H1 (cell line): ENCODE measurements around the gene SHOX. TPM values are rescaled to one million over a fixed set of nuclear protein-coding genes. Genes with fewer than 3 reads are reported as not detected.

Experiments
- CTCF ChIA-PET: fragments of 300-600 bp; sonication (Branson Sonifier 250); formaldehyde crosslinking; loops from one replicate; lab custom pipeline; 2021; ENCODE audit not compliant: partially characterized antibody; lab: Charles Lee
- POLR2A ChIA-PET: fragments of 300-600 bp; sonication (Branson Sonifier 250); formaldehyde crosslinking; loops from one replicate; lab custom pipeline; 2021; ENCODE audit warnings: inconsistent platforms; ENCODE audit not compliant: partially characterized antibody; lab: Charles Lee
- DNase-seq, 2 experiments: peaks; one replicate each; pipeline versions ENCODE4 v3.0.0 to v3.0.0-alpha.2; 2010 to 2022; ENCODE audit warnings: low spot score in 2 of 2, low read depth in 1 of 2, mixed read lengths in 1 of 2
- FAIRE-seq: peaks from 2 replicates; lab custom pipeline; 2011; peaks lifted over from hg19 to GRCh38; lab: Jason Lieb, UNC
- H2AFZ ChIP-seq: 2 replicates; pipeline ENCODE4 v1.8.1; 2012; ENCODE audit warnings: low read length, inconsistent platforms
- H2AK5ac ChIP-seq: 2 replicates; pipeline ENCODE4 v1.6.1; 2013; ENCODE audit warnings: low read depth, low read length
- H2BK120ac ChIP-seq: replicated peaks from 2 replicates; pipeline ENCODE3; 2013; ENCODE audit warnings: low read depth, low read length, inconsistent platforms
- H2BK12ac ChIP-seq: 2 replicates; pipeline ENCODE4 v1.6.1; 2013; ENCODE audit warnings: low read depth, low read length
- H2BK15ac ChIP-seq: 2 replicates; pipeline ENCODE4 v1.6.1; 2013; ENCODE audit warnings: low read length
- H2BK20ac ChIP-seq: 2 replicates; pipeline ENCODE4 v1.6.1; 2013; ENCODE audit warnings: low read length
- H2BK5ac ChIP-seq: 2 replicates; pipeline ENCODE4 v1.6.1; 2013; ENCODE audit warnings: low read depth, low read length
- H3K14ac ChIP-seq: 2 replicates; pipeline ENCODE4 v1.6.1; 2013; ENCODE audit warnings: inconsistent platforms; ENCODE audit not compliant: insufficient read length
- H3K18ac ChIP-seq: 2 replicates; pipeline ENCODE4 v1.6.1; 2013; ENCODE audit warnings: low read length; ENCODE audit errors: extremely low read depth
- H3K23ac ChIP-seq: 2 replicates; pipeline ENCODE4 v1.6.1; 2013; ENCODE audit warnings: inconsistent platforms; ENCODE audit not compliant: insufficient read length
- H3K23me2 ChIP-seq: 2 replicates; pipeline ENCODE4 v1.6.1; 2013; ENCODE audit warnings: low read depth, low read length
- H3K27ac ChIP-seq: 2 replicates; pipeline ENCODE4 v1.6.1; 2011; ENCODE audit warnings: low read depth, low read length, inconsistent platforms
- H3K27me3 ChIP-seq, 4 experiments: replicated peaks in 1 of 4; 1 replicate in 1 of 4; 2 replicates in 3 of 4; pipeline versions ENCODE4 v1.6.1 to v1.8.1; 2011 to 2013; ENCODE audit warnings: low read length in 3 of 4, mild to moderate bottlenecking in 3 of 4, inconsistent platforms in 2 of 4, mixed read lengths in 2 of 4, moderate library complexity in 1 of 4; ENCODE audit not compliant: control insufficient read depth in 3 of 4, insufficient read depth in 3 of 4; ENCODE audit errors: extremely low read depth in 1 of 4
- H3K36me3 ChIP-seq, 4 experiments: 2 replicates each; pipeline versions ENCODE4 v1.6.1 to v1.8.1; 2011 to 2013; ENCODE audit warnings: mild to moderate bottlenecking in 4 of 4, low read length in 3 of 4, moderate library complexity in 2 of 4, control low read depth in 1 of 4, inconsistent platforms in 1 of 4; ENCODE audit not compliant: insufficient read depth in 4 of 4, control insufficient read depth in 2 of 4
- H3K4ac ChIP-seq: replicated peaks from 2 replicates; pipeline ENCODE3; 2013; ENCODE audit warnings: low read length, low read depth, mixed read lengths, inconsistent platforms; ENCODE audit not compliant: insufficient read length
- H3K4me1 ChIP-seq, 4 experiments: replicated peaks in 1 of 4; 1 replicate in 1 of 4; 2 replicates in 3 of 4; pipeline versions ENCODE4 v1.6.1 to v1.8.1; 2011 to 2013; ENCODE audit warnings: low read length in 3 of 4, inconsistent platforms in 2 of 4, mixed read lengths in 1 of 4; ENCODE audit not compliant: insufficient read depth in 4 of 4, control insufficient read depth in 3 of 4
- H3K4me2 ChIP-seq, 2 experiments: 2 replicates each; pipeline versions ENCODE4 v1.6.1 to v1.8.1; 2011 to 2013; ENCODE audit warnings: low read depth in 2 of 2, low read length in 2 of 2, control low read depth in 1 of 2, inconsistent platforms in 1 of 2, mild to moderate bottlenecking in 1 of 2; ENCODE audit not compliant: insufficient read depth in 1 of 2
- H3K4me3 ChIP-seq, 4 experiments: fragments of 200-600, 300-600 bp in 1 of 4; sonication (generic), shearing (Covaris generic), sonication (Bioruptor Twin) in 1 of 4; 2 replicates each; pipeline versions ENCODE4 v1.5.1 to v1.8.1; 2011 to 2016; ENCODE audit warnings: low read length in 4 of 4, low read depth in 3 of 4, control low read depth in 2 of 4, inconsistent platforms in 2 of 4, mild to moderate bottlenecking in 2 of 4, mixed read lengths in 1 of 4, moderate library complexity in 1 of 4; ENCODE audit not compliant: insufficient read depth in 2 of 4; ENCODE audit errors: extremely low read depth in 1 of 4
- H3K56ac ChIP-seq: replicated peaks from 2 replicates; pipeline ENCODE3; 2013; ENCODE audit warnings: low read depth, mild to moderate bottlenecking, mixed read lengths, low read length, inconsistent platforms; ENCODE audit not compliant: insufficient read length
- H3K79me1 ChIP-seq: 2 replicates; pipeline ENCODE4 v1.6.1; 2013; ENCODE audit warnings: low read depth, low read length, control low read depth
- H3K79me2 ChIP-seq, 2 experiments: 2 replicates each; pipeline versions ENCODE4 v1.6.1 to v1.8.1; 2012 to 2013; ENCODE audit warnings: low read length in 2 of 2, mild to moderate bottlenecking in 2 of 2, inconsistent platforms in 1 of 2; ENCODE audit not compliant: insufficient read depth in 2 of 2, control insufficient read depth in 1 of 2
- H3K9ac ChIP-seq, 4 experiments: replicated peaks in 1 of 4; 1 replicate in 1 of 4; 2 replicates in 3 of 4; pipeline versions ENCODE4 v1.6.1 to v1.8.1; 2011 to 2013; ENCODE audit warnings: low read depth in 3 of 4, low read length in 3 of 4, control low read depth in 2 of 4, mild to moderate bottlenecking in 2 of 4, moderate library complexity in 2 of 4, inconsistent platforms in 1 of 4; ENCODE audit errors: extremely low read depth in 1 of 4
- H3K9me3 ChIP-seq, 2 experiments: 2 replicates each; pipeline versions ENCODE4 v1.6.1 to v1.8.1; 2012 to 2013; ENCODE audit warnings: mild to moderate bottlenecking in 2 of 2, moderate library complexity in 2 of 2, control low read depth in 1 of 2, inconsistent platforms in 1 of 2, low read depth in 1 of 2, low read length in 1 of 2, mixed read lengths in 1 of 2; ENCODE audit not compliant: insufficient read depth in 2 of 2
- H4K20me1 ChIP-seq, 2 experiments: replicated peaks in 1 of 2; 2 replicates each; pipeline versions ENCODE3 to v1.8.1; 2011 to 2013; ENCODE audit warnings: inconsistent platforms in 2 of 2, low read length in 2 of 2, mild to moderate bottlenecking in 1 of 2; ENCODE audit not compliant: insufficient read depth in 2 of 2, control insufficient read depth in 1 of 2
- H4K5ac ChIP-seq: 2 replicates; pipeline ENCODE4 v1.6.1; 2013; ENCODE audit warnings: low read length, low read depth, mixed read lengths, inconsistent platforms; ENCODE audit not compliant: insufficient read length
- H4K8ac ChIP-seq: 2 replicates; pipeline ENCODE4 v1.8.0; 2013; ENCODE audit warnings: mild to moderate bottlenecking, moderate library complexity, low read length, inconsistent platforms; ENCODE audit not compliant: insufficient read depth; ENCODE audit errors: extremely low read depth
- H4K91ac ChIP-seq: replicated peaks from 2 replicates; pipeline ENCODE3; 2013; ENCODE audit warnings: low read length, mixed read lengths, inconsistent platforms; ENCODE audit not compliant: insufficient read length
- JUND ChIP-seq: IDR thresholded peaks from 2 replicates; pipeline ENCODE4 v1.6.1; 2011; ENCODE audit warnings: mild to moderate bottlenecking, improper control_type of control experiment, low read length
- POLR2A ChIP-seq, 2 experiments: IDR thresholded peaks; 1 replicate in 1 of 2; 2 replicates in 1 of 2; pipeline ENCODE4 v1.6.1; 2011; ENCODE audit warnings: low read depth in 2 of 2, low read length in 2 of 2, mild to moderate bottlenecking in 2 of 2; ENCODE audit errors: control extremely low read depth in 1 of 2
- SIRT6 ChIP-seq: IDR thresholded peaks from one replicate; pipeline ENCODE4 v1.7.1; 2012; ENCODE audit warnings: low read length, inconsistent platforms
- WGBS, 2 experiments: shearing (Covaris generic) in 1 of 2; methylation state at CpG; one replicate each; pipeline versions ENCODE4 v1.1.6 to v1.1.7; 2013 to 2015; ENCODE audit warnings: low lambda C conversion rate in 2 of 2, mixed read lengths in 2 of 2, inconsistent platforms in 1 of 2, low coverage in 1 of 2, missing lambda C conversion rate in 1 of 2; ENCODE audit not compliant: insufficient replicate concordance in 2 of 2, insufficient coverage in 1 of 2, insufficient read length in 1 of 2; ENCODE audit errors: extremely low coverage in 1 of 2, missing lambda C conversion rate in 1 of 2; 5-methylcytosine and 5-hydroxymethylcytosine counted together
- polyA plus RNA-seq, 7 experiments: library from polyadenylated mRNA; depleted of rRNA in 3 of 7; stranded (reverse) in 5 of 7; unstranded in 2 of 7; fragments of >200 nt in 5 of 7; fragments of 200-250 nt in 2 of 7; gene quantifications; 1 replicate in 5 of 7; 2 replicates in 1 of 7; 4 replicates in 1 of 7; pipeline versions ENCODE4 v1.2.1 to v1.2.3, GENCODE V29; 2011 to 2013; ENCODE audit warnings: missing spikeins in 2 of 7, mixed read lengths in 2 of 7
- total RNA-seq: library from RNA; stranded (reverse); fragmentation: NEBNext Ultra II Directional; extraction: Animal tissue kit (Norgen Biotek cat#: 25700); gene quantifications from 2 replicates; pipeline ENCODE4 v1.2.1, GENCODE V29; 2021
- TF ChIP-seq, protein P1 (sequence below), 3 experiments: IDR thresholded peaks; 1 replicate in 2 of 3; 2 replicates in 1 of 3; pipeline versions ENCODE4 v1.5.1 to v1.6.1; 2011; ENCODE audit warnings: low read length in 3 of 3, mild to moderate bottlenecking in 3 of 3, inconsistent platforms in 2 of 3, low read depth in 1 of 3, moderate library complexity in 1 of 3; ENCODE audit not compliant: insufficient read depth in 1 of 3; ENCODE audit errors: control extremely low read depth in 1 of 3

SHOX gene
- total and polyA plus RNA-seq, 2 of the 8 experiments (the other 6 are each of a cell fraction or from before 2014, with no cell fraction given): 0.05 to 0.15 TPM

DNA sequence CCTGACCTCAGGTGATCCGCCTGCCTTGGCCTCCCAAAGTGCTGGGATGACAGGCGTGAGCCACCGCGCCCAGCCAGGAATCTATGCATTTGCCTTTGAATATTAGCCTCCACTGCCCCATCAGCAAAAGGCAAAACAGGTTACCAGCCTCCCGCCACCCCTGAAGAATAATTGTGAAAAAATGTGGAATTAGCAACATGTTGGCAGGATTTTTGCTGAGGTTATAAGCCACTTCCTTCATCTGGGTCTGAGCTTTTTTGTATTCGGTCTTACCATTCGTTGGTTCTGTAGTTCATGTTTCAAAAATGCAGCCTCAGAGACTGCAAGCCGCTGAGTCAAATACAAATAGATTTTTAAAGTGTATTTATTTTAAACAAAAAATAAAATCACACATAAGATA, 44.2 kb upstream of the SHOX start:
- 90% methylated on average over 8 of the region's 8 CpGs; no CpG with 5 or more reads in 1 of the 2 experiments for WGBS, 2 experiments
- Histone ChIP-seq H3K79me2 (no peaks in the 10 kb centered on the region), H3K9me3 (no peaks in the 10 kb centered on the region), H3K14ac (no peak overlapping the region), H3K27ac (no peak overlapping the region), H3K4ac (no peak overlapping the region), H3K9ac (no peak overlapping the region), H4K8ac (no peak overlapping the region), H2BK20ac (no peak overlapping the region), H3K18ac (no peak overlapping the region), H2AK5ac (no peak overlapping the region), H3K23me2 (peaks cover 2% of the 10 kb centered on the region; the same call in 1 of the 2 replicates), H4K91ac (no peak overlapping the region), H3K27me3 (0 out of 7 replicates have a peak, but pooled peaks cover 0 to 2% (median 0%) of the 10 kb centered on the region in 4 experiments)
- DNase-seq: no peak
- TF ChIP-seq POLR2A (IDR thresholded peaks at IDR 0.05; ENCODE audit: control extremely low read depth in 1 of 2, low read depth in 2 of 2, low read length in 2 of 2) (no peak), SIRT6 (no peak), JUND (no peak)
- TF ChIP-seq, protein P1, sequence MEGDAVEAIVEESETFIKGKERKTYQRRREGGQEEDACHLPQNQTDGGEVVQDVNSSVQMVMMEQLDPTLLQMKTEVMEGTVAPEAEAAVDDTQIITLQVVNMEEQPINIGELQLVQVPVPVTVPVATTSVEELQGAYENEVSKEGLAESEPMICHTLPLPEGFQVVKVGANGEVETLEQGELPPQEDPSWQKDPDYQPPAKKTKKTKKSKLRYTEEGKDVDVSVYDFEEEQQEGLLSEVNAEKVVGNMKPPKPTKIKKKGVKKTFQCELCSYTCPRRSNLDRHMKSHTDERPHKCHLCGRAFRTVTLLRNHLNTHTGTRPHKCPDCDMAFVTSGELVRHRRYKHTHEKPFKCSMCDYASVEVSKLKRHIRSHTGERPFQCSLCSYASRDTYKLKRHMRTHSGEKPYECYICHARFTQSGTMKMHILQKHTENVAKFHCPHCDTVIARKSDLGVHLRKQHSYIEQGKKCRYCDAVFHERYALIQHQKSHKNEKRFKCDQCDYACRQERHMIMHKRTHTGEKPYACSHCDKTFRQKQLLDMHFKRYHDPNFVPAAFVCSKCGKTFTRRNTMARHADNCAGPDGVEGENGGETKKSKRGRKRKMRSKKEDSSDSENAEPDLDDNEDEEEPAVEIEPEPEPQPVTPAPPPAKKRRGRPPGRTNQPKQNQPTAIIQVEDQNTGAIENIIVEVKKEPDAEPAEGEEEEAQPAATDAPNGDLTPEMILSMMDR (IDR thresholded peaks at IDR 0.05; ENCODE audit: control extremely low read depth in 1 of 3, insufficient read depth in 1 of 3, low read depth in 1 of 3, low read length in 3 of 3): no peak
- TF ChIP-seq, all 59 proteins: peak for 0
- no peak overlapping the region for H3K4me2 ChIP-seq
- no peak overlapping the region for H3K23ac ChIP-seq
- no peak overlapping the region for H2BK120ac ChIP-seq
- no peak overlapping the region for H2AFZ ChIP-seq
- no peak overlapping the region for H2BK5ac ChIP-seq
- no peak overlapping the region for H3K56ac ChIP-seq
- FAIRE-seq: no peak
- peaks cover 2 to 8% (median 4%) of the 10 kb centered on the region in 4 experiments; a peak in 6 of 7 replicates for H3K4me1 ChIP-seq
- H2BK12ac ChIP-seq: no peak overlapping the region
- H3K4me3 ChIP-seq: no peak overlapping the region
- no peaks in the 10 kb centered on the region for H4K20me1 ChIP-seq
- CTCF ChIA-PET: no interaction called here
- POLR2A ChIA-PET: no interaction called here
- H2BK15ac ChIP-seq: no peak overlapping the region
- no peak overlapping the region for H4K5ac ChIP-seq
- no peaks in the 10 kb centered on the region for H3K36me3 ChIP-seq
- H3K79me1 ChIP-seq: no peaks in the 10 kb centered on the region
